K562 (cell line): Measurements from ENCODE around the gene TUBA8. TPM values are rescaled to one million over a fixed set of nuclear protein-coding genes. Genes with fewer than 3 reads are reported as not detected.

ENCODE experiments used
- ATAC-seq: fragments of 200-7000 bp; cut with Tn5 transposase; 3 replicates; pipeline ENCODE4 v1.9.1; 2020; ENCODE audit warnings: moderate library complexity
- BruUV-seq: library from RNA; stranded (reverse); fragments of 400-500 nt; replicated peaks from 2 replicates; lab custom pipeline; 2021; lab: Mats Ljungman, UMichigan
- CTCF ChIA-PET: fragments of 300-600 bp; formaldehyde crosslinking; extraction: SDS; loops from one replicate; lab custom pipeline; 2021; ENCODE audit warnings: low intra/inter-chr PET ratio; lab: Yijun Ruan, JAX
- POLR2A ChIA-PET: fragments of 300-600, 350-650 bp; sonication (Branson Sonifier 250); formaldehyde crosslinking; extraction: SDS; loops from one replicate; lab custom pipeline; 2021; ENCODE audit warnings: antibody characterized with exemption, inconsistent platforms; lab: Yijun Ruan, JAX
- DNase-seq, 4 experiments: peaks; one replicate each; pipeline versions ENCODE4 v3.0.0 to v3.0.0-alpha.2; 2011 to 2018; ENCODE audit warnings: low spot score in 3 of 4, mixed read lengths in 3 of 4; ENCODE audit errors: extremely low read depth in 1 of 4
- FAIRE-seq: peaks from 2 replicates; lab custom pipeline; 2011; peaks lifted over from hg19 to GRCh38; lab: Jason Lieb, UNC
- H2AFZ ChIP-seq: 2 replicates; pipeline ENCODE4 v1.6.0; 2011; ENCODE audit warnings: low read depth, low read length, control low read depth, inconsistent platforms
- H3K27ac ChIP-seq: fragments of 200-600 bp; 3 replicates; pipeline ENCODE4 v1.8.0; 2011; ENCODE audit warnings: low read depth, mild to moderate bottlenecking, control low read depth, inconsistent platforms, low read length, moderate library complexity, mixed read lengths; ENCODE audit errors: extremely low read depth
- H3K27me3 ChIP-seq, 2 experiments: fragments of 300-600 bp in 1 of 2; 2 replicates in 1 of 2; 3 replicates in 1 of 2; pipeline versions ENCODE4 v1.6.0 to v1.8.0; 2011; ENCODE audit warnings: inconsistent platforms in 2 of 2, low read length in 2 of 2, mild to moderate bottlenecking in 1 of 2, mixed read lengths in 1 of 2, moderate library complexity in 1 of 2; ENCODE audit not compliant: control insufficient read depth in 2 of 2, insufficient read depth in 2 of 2
- H3K36me3 ChIP-seq: fragments of 300-600 bp; 3 replicates; pipeline ENCODE4 v1.8.0; 2011; ENCODE audit warnings: mild to moderate bottlenecking, low read length, inconsistent platforms; ENCODE audit not compliant: control insufficient read depth, insufficient read depth
- H3K4me1 ChIP-seq, 2 experiments: fragments of 200-600 bp in 1 of 2; replicated peaks in 1 of 2; 2 replicates in 1 of 2; 3 replicates in 1 of 2; pipeline versions ENCODE4 v1.5.1 to v1.8.0; 2011; ENCODE audit warnings: inconsistent platforms in 2 of 2, low read length in 2 of 2, mild to moderate bottlenecking in 1 of 2, mixed read lengths in 1 of 2, moderate library complexity in 1 of 2; ENCODE audit not compliant: control insufficient read depth in 2 of 2, insufficient read depth in 2 of 2
- H3K4me2 ChIP-seq: 2 replicates; pipeline ENCODE4 v1.6.1; 2011; ENCODE audit warnings: low read length, control low read depth, inconsistent platforms, mixed read lengths; ENCODE audit not compliant: insufficient read depth
- H3K4me3 ChIP-seq: fragments of 200-600 bp; sonication (generic), shearing (Covaris generic); 2 replicates; pipeline ENCODE4 v1.5.1; 2016; ENCODE audit warnings: control low read depth, inconsistent platforms
- H3K79me2 ChIP-seq: fragments of 200-600 bp; 3 replicates; pipeline ENCODE4 v1.8.0; 2011; ENCODE audit warnings: low read length, inconsistent platforms; ENCODE audit not compliant: control insufficient read depth, insufficient read depth
- H3K9ac ChIP-seq, 2 experiments: 2 replicates each; pipeline versions ENCODE4 v1.6.0 to v1.6.1; 2011; ENCODE audit warnings: low read depth in 2 of 2, low read length in 2 of 2, control low read depth in 1 of 2, inconsistent platforms in 1 of 2, mild to moderate bottlenecking in 1 of 2, mixed read lengths in 1 of 2; ENCODE audit not compliant: insufficient read depth in 1 of 2
- H3K9me1 ChIP-seq: one replicate; pipeline ENCODE4 v1.6.0; 2011; ENCODE audit warnings: inconsistent platforms, mild to moderate bottlenecking, low read length, moderate library complexity; ENCODE audit not compliant: control insufficient read depth, insufficient read depth
- H3K9me3 ChIP-seq: replicated peaks from 2 replicates; pipeline ENCODE4 v1.5.1; 2011; ENCODE audit warnings: low read depth, low read length, inconsistent platforms; ENCODE audit not compliant: control insufficient read depth, insufficient read depth
- H4K20me1 ChIP-seq: replicated peaks from 2 replicates; pipeline ENCODE4 v1.6.1; 2011; ENCODE audit warnings: low read length, inconsistent platforms, mixed read lengths; ENCODE audit not compliant: control insufficient read depth, insufficient read depth
- ARHGAP35 ChIP-seq: fragments of 450-650 bp; IDR thresholded peaks from 2 replicates; pipeline ENCODE4 v1.6.1; 2018; ENCODE audit not compliant: partially characterized antibody
- ARID1B ChIP-seq: fragments of 450-650 bp; IDR thresholded peaks from 2 replicates; pipeline ENCODE4 v1.6.1; 2016; ENCODE audit warnings: antibody characterized with exemption, mild to moderate bottlenecking, inconsistent platforms
- CBX8 ChIP-seq: fragments of 200-600 bp; sonication (generic); IDR thresholded peaks from 2 replicates; pipeline ENCODE4 v1.6.1; 2012; ENCODE audit warnings: borderline replicate concordance, mixed run types, low read depth, mild to moderate bottlenecking, moderate library complexity, mixed read lengths, low read length, control low read depth, inconsistent platforms; ENCODE audit not compliant: poor library complexity, severe bottlenecking; ENCODE audit errors: extremely low read depth
- CREB1 ChIP-seq, 2 experiments: sonication (generic) in 1 of 2; formaldehyde crosslinking in 1 of 2; IDR thresholded peaks; 2 replicates each; pipeline versions ENCODE4 v1.6.1 to v1.8.0; 2012 to 2022; ENCODE audit warnings: inconsistent platforms in 1 of 2, mild to moderate bottlenecking in 1 of 2, missing genetic modification reagents in 1 of 2, moderate library complexity in 1 of 2
- CTCFL ChIP-seq: IDR thresholded peaks from 2 replicates; pipeline ENCODE4 v1.6.1; 2011; ENCODE audit warnings: borderline replicate concordance, low read depth, mild to moderate bottlenecking, moderate library complexity, low read length; ENCODE audit not compliant: insufficient read depth, poor library complexity, severe bottlenecking
- SNRNP70 ChIP-seq: fragments of 200-400 bp; formaldehyde crosslinking; optimal IDR thresholded peaks from 2 replicates; pipeline ENCODE3; 2017; ENCODE audit warnings: low read depth, low read length
- SUPT5H ChIP-seq: fragments of 450-650 bp; IDR thresholded peaks from 2 replicates; pipeline ENCODE4 v1.6.1; 2016
- TRIM24 ChIP-seq, 2 experiments: fragments of 450-650 bp; IDR thresholded peaks; 2 replicates each; pipeline ENCODE4 v1.6.1; 2016
- U2AF2 ChIP-seq: fragments of 200-400 bp; formaldehyde crosslinking; optimal IDR thresholded peaks from 2 replicates; pipeline ENCODE3; 2017; ENCODE audit warnings: low read depth, mild to moderate bottlenecking, low read length
- YBX1 ChIP-seq: fragments of 450-650 bp; IDR thresholded peaks from 2 replicates; pipeline ENCODE4 v1.7.1; 2016; ENCODE audit warnings: mild to moderate bottlenecking
- ZBTB17 ChIP-seq: fragments of 450-650 bp; formaldehyde crosslinking; IDR thresholded peaks from 2 replicates; pipeline ENCODE4 v1.4.0; 2020; ENCODE audit warnings: mild to moderate bottlenecking
- ZNF324 ChIP-seq: fragments of 250-450 bp; sonication (Bioruptor Pico); IDR thresholded peaks from 2 replicates; pipeline ENCODE4 v1.4.0; 2020; ENCODE audit warnings: mild to moderate bottlenecking
- WGBS: fragments of 100-300 bp; shearing (Covaris generic); methylation state at CpG from one replicate; pipeline ENCODE4 v1.1.6; 2016; ENCODE audit warnings: low coverage, mixed read lengths; ENCODE audit not compliant: insufficient coverage; ENCODE audit errors: missing lambda C conversion rate; 5-methylcytosine and 5-hydroxymethylcytosine counted together
- in situ Hi-C: fragments of 300-500 bp; cut with MboI; formaldehyde crosslinking; loops from 4 replicates; pipeline ENCODE4 v1.15.0; 2018; ENCODE audit warnings: inconsistent platforms, mixed read lengths
- intact Hi-C: fragments of 100-400 bp; cut with micrococcal nuclease; formaldehyde crosslinking; loops from 2 replicates; pipeline ENCODE4 v1.14.2; 2022
- polyA plus RNA-seq, 8 experiments: library from polyadenylated mRNA; depleted of rRNA in 4 of 8; stranded (reverse) in 5 of 8; unstranded in 3 of 8; fragments of >200 nt; fragmentation: Nextera tagmentation in 2 of 8; fragmentation: Illumina TruSeq in 1 of 8; extraction: Ambion mirVana in 2 of 8; extraction: Trizol in 1 of 8; gene quantifications; 2 replicates each; pipeline versions ENCODE4 v1.2.1 to v1.2.3, GENCODE V29; 2011 to 2014; ENCODE audit warnings: inconsistent platforms in 1 of 8, missing spikeins in 1 of 8
- total RNA-seq, 7 experiments: library from RNA; depleted of rRNA in 6 of 7; stranded (reverse); fragments of >200 nt in 6 of 7; fragmentation: Illumina TruSeq in 2 of 7; extraction: Trizol in 2 of 7; gene quantifications; 2 replicates each; pipeline versions ENCODE4 v1.2.1 to v1.2.3, GENCODE V29; 2011 to 2021; ENCODE audit warnings: low replicate concordance in 1 of 7

The TUBA8 gene
- total and polyA plus RNA-seq, 9 of the 15 experiments (the other 6 are each of a cell fraction or from before 2014, with no cell fraction given): 0.07 to 1.1 (median 0.65) TPM

- no TSS peak for BruUV-seq
- FAIRE-seq (no peak), ATAC-seq (no peak), DNase-seq (no peak)
- intact Hi-C loops (no loop called here), in situ Hi-C loops (no loop called here)
- Histone ChIP-seq H3K4me3 (no peak overlapping the region), H3K9ac (no peak overlapping the region; a peak in 1 of 4 replicates), H3K27me3 (peaks cover 15 to 55% of the 10 kb centered on the region in 2 experiments; a peak in 3 of 5 replicates), H4K20me1 (0 out of 2 replicates have a peak, but pooled peaks cover 3% of the 10 kb centered on the region), H3K27ac (no peak overlapping the region), H3K79me2 (no peaks in the 10 kb centered on the region), H3K36me3 (no peaks in the 10 kb centered on the region), H3K9me3 (no peaks in the 10 kb centered on the region), H2AFZ (no peak overlapping the region), H3K4me2 (no peak overlapping the region), H3K4me1 (peaks cover 0 to 3% of the 10 kb centered on the region in 2 experiments; a peak in 1 of 5 replicates), H3K9me1 (no peaks in the 10 kb centered on the region)
- POLR2A ChIA-PET: interaction anchor here (0.6 to 0.9 kb wide), 2 partner anchors 8 to 10 kb away, joined by 3 read pairs; no protein-coding TSS in a partner anchor
- CTCF ChIA-PET: no interaction called here
- WGBS: 29% methylated on average over 15 of the region's 15 CpGs
- no peak for TF ChIP-seq ARID1B
- TF ChIP-seq CTCFL: no peak
- no peak for TF ChIP-seq U2AF2
- TF ChIP-seq TRIM24 (IDR thresholded peaks at IDR 0.05): no peak
- TF ChIP-seq CBX8: no peak
- TF ChIP-seq CREB1 (IDR thresholded peaks at IDR 0.05): no peak
- no peak for TF ChIP-seq CREB1 (CRISPR knock-in tag; IDR thresholded peaks at IDR 0.05)
- TF ChIP-seq ZBTB17 (CRISPR knock-in tag): no peak
- TF ChIP-seq ZNF324 (CRISPR knock-in tag): no peak
- TF ChIP-seq YBX1: no peak
- TF ChIP-seq ARHGAP35: no peak
- TF ChIP-seq SNRNP70: no peak
- no peak for TF ChIP-seq SUPT5H
Measured at GRCh38 chr22:18116634-18117033, 6.0 kb downstream of the TUBA8 start.
